Rectal smooth muscle tissue (tissue), 1 donor: Measurements from ENCODE around the gene USF1.
"Not testable (repeated sequence)": the region's sequence is repeated elsewhere in the genome, so short reads cannot be mapped to it uniquely, and the experiment has no call there.

Experiments used
- H3K27ac ChIP-seq: one replicate; pipeline ENCODE4 v1.7.0; 2013; ENCODE audit warnings: low read depth, low read length, inconsistent platforms
- H3K27me3 ChIP-seq: one replicate; pipeline ENCODE4 v1.7.0; 2013; ENCODE audit warnings: low read length; ENCODE audit not compliant: control insufficient read depth, insufficient read depth
- H3K36me3 ChIP-seq: one replicate; pipeline ENCODE4 v1.7.0; 2013; ENCODE audit warnings: low read length; ENCODE audit not compliant: control insufficient read depth, insufficient read depth
- H3K4me1 ChIP-seq: one replicate; pipeline ENCODE4 v1.7.0; 2013; ENCODE audit warnings: low read length; ENCODE audit not compliant: control insufficient read depth, insufficient read depth
- H3K4me3 ChIP-seq: one replicate; pipeline ENCODE4 v1.7.0; 2013; ENCODE audit warnings: low read length
- H3K9ac ChIP-seq: one replicate; pipeline ENCODE4 v1.7.0; 2013; ENCODE audit warnings: low read length

Gene USF1

GRCh38 chr1:161019751-161020495 is 25.9 kb downstream of the USF1 start:
- Histone ChIP-seq H3K36me3 (no peaks in the 10 kb centered on the region), H3K4me3 (peak overlapping the region; percentile 88), H3K4me1 (no peaks in the 10 kb centered on the region), H3K27me3 (peaks cover 5% of the 10 kb centered on the region), H3K9ac (peak overlapping the region; percentile 12), H3K27ac (peak overlapping the region; percentile 14)

- H3K9ac ChIP-seq, H3K4me1 ChIP-seq, H3K36me3 ChIP-seq, H3K27ac ChIP-seq, H3K27me3 ChIP-seq: not testable (repeated sequence)
- H3K4me3 ChIP-seq: peak overlapping the region; percentile 88
Observed at GRCh38 chr1:161019111-161019660, 26.6 kb downstream of the USF1 start.

- Histone ChIP-seq H3K36me3 (no peaks in the 10 kb centered on the region), H3K9ac (no peak overlapping the region), H3K27ac (no peak overlapping the region), H3K4me3 (no peak overlapping the region), H3K4me1 (no peaks in the 10 kb centered on the region), H3K27me3 (peaks cover 5% of the 10 kb centered on the region)
Observed at GRCh38 chr1:161018631-161018930, 27.2 kb downstream of the USF1 start.

GRCh38 chr1:161017756-161018630 is 27.8 kb downstream of the USF1 start:
- Histone ChIP-seq H3K27ac (no peak overlapping the region), H3K4me3 (no peak overlapping the region), H3K9ac (no peak overlapping the region), H3K4me1 (no peaks in the 10 kb centered on the region), H3K27me3 (peaks cover 5% of the 10 kb centered on the region), H3K36me3 (no peaks in the 10 kb centered on the region)

GRCh38 chr1:161017181-161017580 is 28.6 kb downstream of the USF1 start:
- not testable (repeated sequence) for H3K4me3 ChIP-seq, H3K4me1 ChIP-seq, H3K9ac ChIP-seq, H3K27ac ChIP-seq, H3K27me3 ChIP-seq, H3K36me3 ChIP-seq

GRCh38 chr1:161016683-161017082 is 29.1 kb downstream of the USF1 start:
- H3K4me1 ChIP-seq, H3K36me3 ChIP-seq, H3K27ac ChIP-seq, H3K27me3 ChIP-seq, H3K4me3 ChIP-seq, H3K9ac ChIP-seq: not testable (repeated sequence)

- Histone ChIP-seq H3K27me3 (no peaks in the 10 kb centered on the region), H3K4me1 (no peaks in the 10 kb centered on the region), H3K36me3 (no peaks in the 10 kb centered on the region), H3K27ac (peak overlapping the region; percentile 70), H3K9ac (peak overlapping the region; percentile 39), H3K4me3 (peak overlapping the region; percentile 42)
Observed at GRCh38 chr1:161013488-161014230, 32.1 kb downstream of the USF1 start.

GRCh38 chr1:161013131-161013487 is 32.7 kb downstream of the USF1 start:
- no peaks in the 10 kb centered on the region for H3K27me3 ChIP-seq
- H3K27ac ChIP-seq: peak overlapping the region; percentile 70
- peak overlapping the region; percentile 42 for H3K4me3 ChIP-seq
- peak overlapping the region; percentile 39 for H3K9ac ChIP-seq
- no peaks in the 10 kb centered on the region for H3K4me1 ChIP-seq
- H3K36me3 ChIP-seq: no peaks in the 10 kb centered on the region

GRCh38 chr1:161012420-161012819 is 33.4 kb downstream of the USF1 start:
- Histone ChIP-seq H3K36me3 (no peaks in the 10 kb centered on the region), H3K4me3 (no peak overlapping the region), H3K27me3 (no peaks in the 10 kb centered on the region), H3K9ac (no peak overlapping the region), H3K4me1 (no peaks in the 10 kb centered on the region), H3K27ac (no peak overlapping the region)

GRCh38 chr1:161009602-161010211 is 36.1 kb downstream of the USF1 start:
- Histone ChIP-seq H3K4me1 (no peaks in the 10 kb centered on the region), H3K36me3 (no peaks in the 10 kb centered on the region), H3K4me3 (no peak overlapping the region), H3K9ac (no peak overlapping the region), H3K27me3 (no peaks in the 10 kb centered on the region), H3K27ac (no peak overlapping the region)

- Histone ChIP-seq H3K27me3 (no peaks in the 10 kb centered on the region), H3K27ac (no peak overlapping the region), H3K9ac (no peak overlapping the region), H3K36me3 (no peaks in the 10 kb centered on the region), H3K4me3 (no peak overlapping the region), H3K4me1 (no peaks in the 10 kb centered on the region)
Observed at GRCh38 chr1:161008869-161009510, 36.8 kb downstream of the USF1 start.
